Heart left ventricle (tissue), 16 donors: ENCODE data around the gene MEGF11. TPM values are rescaled to one million over a fixed set of nuclear protein-coding genes. Genes with fewer than 3 reads are reported as not detected.
"Not testable (repeated sequence)": the region's sequence is repeated elsewhere in the genome, so short reads cannot be mapped to it uniquely, and the experiment has no call there.

Source experiments
- ATAC-seq, 4 donors: fragments of 200-7000 bp; cut with Tn5 transposase; one replicate each; pipeline ENCODE4 v1.9.1; 2020 to 2022; ENCODE audit warnings: moderate library complexity in 4 of 4, mild to moderate bottlenecking in 3 of 4, moderate number of reproducible peaks in 1 of 4
- DNase-seq, 5 donors: peaks; one replicate each; pipeline ENCODE4 v3.0.0-alpha.2; 2020
- H3K27ac ChIP-seq, 12 donors: fragments of 200-600 bp; sonication (generic) in 4 of 12; one replicate each; pipeline versions ENCODE4 v1.5.0 to v1.8.0; 2016 to 2022; ENCODE audit warnings: mild to moderate bottlenecking in 2 of 12
- H3K27me3 ChIP-seq, 9 donors: fragments of 200-600 bp; sonication (generic) in 2 of 9; one replicate each; pipeline versions ENCODE4 v1.5.1 to v1.8.0; 2016 to 2022; ENCODE audit warnings: mild to moderate bottlenecking in 3 of 9
- H3K36me3 ChIP-seq, 9 donors: fragments of 200-600 bp; sonication (generic) in 2 of 9; one replicate each; pipeline versions ENCODE4 v1.5.0 to v1.8.0; 2018 to 2022; ENCODE audit warnings: mild to moderate bottlenecking in 2 of 9
- H3K4me1 ChIP-seq, 12 donors: fragments of 200-600 bp; sonication (generic) in 4 of 12; one replicate each; pipeline versions ENCODE4 v1.5.0 to v1.8.0; 2016 to 2022; ENCODE audit warnings: mild to moderate bottlenecking in 3 of 12
- H3K4me3 ChIP-seq, 12 donors: fragments of 200-600 bp; sonication (generic) in 4 of 12; one replicate each; pipeline versions ENCODE4 v1.5.0 to v1.8.0; 2017 to 2022; ENCODE audit warnings: mild to moderate bottlenecking in 9 of 12, moderate library complexity in 4 of 12
- H3K9me3 ChIP-seq, 12 donors: fragments of 200-600 bp; sonication (generic) in 4 of 12; one replicate each; pipeline versions ENCODE4 v1.5.0 to v1.8.0; 2016 to 2022; ENCODE audit warnings: mild to moderate bottlenecking in 1 of 12
- POLR2A ChIP-seq, 2 donors: fragments of 450-650 bp; IDR thresholded peaks; one replicate each; pipeline ENCODE4 v1.6.1; 2017; ENCODE audit warnings: antibody characterized with exemption in 2 of 2, mild to moderate bottlenecking in 2 of 2, moderate library complexity in 2 of 2
- WGBS, 4 donors: extraction: QIAGEN DNeasy Blood & Tissue Kit in 2 of 4; methylation state at CpG; one replicate each; pipeline versions ENCODE4 v1.1.5 to v1.1.7; 2013 to 2018; 5-methylcytosine and 5-hydroxymethylcytosine counted together
- intact Hi-C, 10 donors: fragments of 100-400 bp; cut with DNase I; formaldehyde crosslinking; loops; one replicate each; pipeline versions ENCODE4 v1.11.1 to v1.14.2; 2022
- polyA plus RNA-seq, 2 donors: library from polyadenylated mRNA; stranded (reverse); fragments of 200-250 nt; gene quantifications; one replicate each; pipeline ENCODE4 v1.2.3, GENCODE V29; 2013
- total RNA-seq, 9 donors: library from RNA; depleted of rRNA in 2 of 9; stranded (reverse); fragments of >200 nt in 2 of 9; fragmentation: NEBNext Ultra II Directional in 3 of 9; extraction: Animal tissue kit (Norgen Biotek cat#: 25700) in 3 of 9; gene quantifications; one replicate each; pipeline versions ENCODE4 v1.1.0 to v1.2.4, GENCODE V29; 2016 to 2023
- TF ChIP-seq, protein P1 (sequence below), 12 donors: fragments of 200-600 bp; sonication (generic) in 4 of 12; IDR thresholded peaks; one replicate each; pipeline versions ENCODE4 v1.5.0 to v1.8.0; 2018 to 2022; ENCODE audit warnings: antibody characterized with exemption in 12 of 12, mild to moderate bottlenecking in 5 of 12
- donor health status: ischemic (EF 13 %, LVEDD 7.1; RV severe dilation, severe dysfunction).
- donor health status: healthy with polysubstance abuse.
- donor health status: DM: no; HTN: yes; CAD: no.
- donor health status: DM: no; HTN: no; CAD: no.
- donor health status: ischemic (EF 25% LVEDD 6.9; RV normal size, moderate dysfunction).
- donor health status: ischemic (EF 25% LVEDD 5.7; RV mildly dilated, moderate dysfunction).
- donor health status: healthy.
- donor health status: DM: yes; HTN: yes; CAD: no.
- donor health status: ischemic (EF 35%, LVEDD 5.7; RV mildly dilated, moderate dysfunction).
- donor health status: nonischemic (EF 11% LVEDD 7.7; RV severe dilation, severe dysfunction).
- donor health status: DM: yes; HTN: yes; CAD: no.
- donor health status: PGD.
- donor health status: ischemic (EF 29% LVEDD 5.4; RV normal size, mild dysfunction).
- donor health status: nonischemic (EF 23%, LVEDD 6.1; RV moderate dilation, normal function).

Gene MEGF11
- total and polyA plus RNA-seq, 11 donors: 0.07 TPM; not detected in 10

DNA sequence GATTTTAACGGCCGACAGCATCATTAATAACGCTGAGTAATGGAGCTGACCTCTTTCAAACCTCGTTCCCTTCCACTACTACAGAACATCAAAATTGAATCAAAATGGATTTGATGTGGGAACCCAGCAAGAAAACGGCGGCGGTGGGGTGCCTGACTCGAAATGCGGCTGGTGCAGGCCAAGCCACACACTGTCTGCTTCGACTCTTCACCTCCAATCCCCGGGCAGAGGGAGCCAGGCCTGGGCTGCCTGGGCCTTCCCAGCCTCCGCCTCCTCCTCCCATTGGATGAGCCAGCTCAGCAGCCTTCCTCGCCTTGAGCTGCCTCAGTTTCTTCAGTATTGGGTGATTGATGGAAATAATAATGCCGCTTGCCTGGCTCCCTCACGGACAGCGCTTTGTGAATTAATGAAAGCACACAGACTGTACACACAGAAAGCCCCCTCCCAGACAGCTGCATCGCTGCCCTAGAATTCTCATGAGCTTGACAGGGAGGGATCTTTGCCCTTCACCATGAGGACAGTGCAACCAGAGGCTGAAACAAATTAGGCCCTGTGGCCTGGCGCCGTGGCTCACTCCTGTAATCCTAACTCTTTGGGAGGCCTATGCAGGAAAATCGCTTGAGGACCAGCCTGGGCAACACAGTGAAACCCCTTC lies 11.4 kb upstream of the MEGF11 start:
- ATAC-seq (no peak), DNase-seq (no peak)
- H3K4me1 ChIP-seq: no peaks in the 10 kb centered on the region
- no peaks in the 10 kb centered on the region for H3K36me3 ChIP-seq
- no peak overlapping the region for H3K27ac ChIP-seq
- H3K4me3 ChIP-seq: no peak overlapping the region
- intact Hi-C loops: no loop called here
- WGBS, 4 donors: 91 to 95% (median 92%) methylated on average over 20 of the region's 20 CpGs
- TF ChIP-seq, protein P1, sequence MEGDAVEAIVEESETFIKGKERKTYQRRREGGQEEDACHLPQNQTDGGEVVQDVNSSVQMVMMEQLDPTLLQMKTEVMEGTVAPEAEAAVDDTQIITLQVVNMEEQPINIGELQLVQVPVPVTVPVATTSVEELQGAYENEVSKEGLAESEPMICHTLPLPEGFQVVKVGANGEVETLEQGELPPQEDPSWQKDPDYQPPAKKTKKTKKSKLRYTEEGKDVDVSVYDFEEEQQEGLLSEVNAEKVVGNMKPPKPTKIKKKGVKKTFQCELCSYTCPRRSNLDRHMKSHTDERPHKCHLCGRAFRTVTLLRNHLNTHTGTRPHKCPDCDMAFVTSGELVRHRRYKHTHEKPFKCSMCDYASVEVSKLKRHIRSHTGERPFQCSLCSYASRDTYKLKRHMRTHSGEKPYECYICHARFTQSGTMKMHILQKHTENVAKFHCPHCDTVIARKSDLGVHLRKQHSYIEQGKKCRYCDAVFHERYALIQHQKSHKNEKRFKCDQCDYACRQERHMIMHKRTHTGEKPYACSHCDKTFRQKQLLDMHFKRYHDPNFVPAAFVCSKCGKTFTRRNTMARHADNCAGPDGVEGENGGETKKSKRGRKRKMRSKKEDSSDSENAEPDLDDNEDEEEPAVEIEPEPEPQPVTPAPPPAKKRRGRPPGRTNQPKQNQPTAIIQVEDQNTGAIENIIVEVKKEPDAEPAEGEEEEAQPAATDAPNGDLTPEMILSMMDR (IDR thresholded peaks at IDR 0.05): no peak
- TF ChIP-seq POLR2A (IDR thresholded peaks at IDR 0.05): no peak
- H3K9me3 ChIP-seq: no peaks in the 10 kb centered on the region
- peaks cover 0 to 23% (median 0%) of the 10 kb centered on the region in 9 donors for H3K27me3 ChIP-seq

DNA sequence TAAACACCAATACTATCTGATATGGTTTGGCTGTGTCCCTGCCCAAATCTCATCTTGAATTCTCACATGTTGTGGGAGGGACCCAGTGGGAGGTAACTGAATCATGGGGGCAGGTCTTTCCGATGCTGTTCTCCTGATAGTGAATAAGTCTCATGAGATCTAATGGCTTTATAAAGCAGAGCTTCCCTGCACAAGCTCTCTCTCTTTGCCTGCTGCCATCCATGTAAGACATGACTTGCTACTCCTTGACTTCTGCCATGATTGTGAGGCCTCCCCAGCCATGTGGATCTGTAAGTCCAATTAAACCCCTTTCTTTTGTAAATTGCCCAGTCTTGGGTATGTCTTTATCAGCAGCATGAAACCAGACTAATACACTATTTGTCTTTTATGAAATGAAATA lies 9.3 kb upstream of the MEGF11 start:
- WGBS, 4 donors: 80 to 96% (median 89%) methylated on average over 1 of the region's 1 CpG

DNA sequence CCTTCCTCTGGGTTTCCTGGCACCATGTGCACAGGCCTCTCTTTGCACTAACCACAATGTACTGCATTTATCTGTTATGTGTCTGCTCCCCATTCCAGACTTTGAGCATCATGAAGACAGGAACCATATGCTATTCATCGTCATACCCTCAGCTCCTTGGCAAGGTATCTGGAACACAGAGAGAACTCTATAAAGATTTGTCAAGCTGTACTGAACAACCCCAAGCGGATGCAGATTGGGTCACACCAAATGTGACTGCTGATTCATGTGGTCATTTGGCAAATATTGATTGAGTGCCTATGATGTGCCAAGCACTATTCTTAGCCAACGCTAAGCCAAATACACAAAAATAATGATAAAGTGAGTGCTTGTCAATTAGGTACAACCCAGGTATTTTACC lies 7.5 kb upstream of the MEGF11 start:
- no peaks in the 10 kb centered on the region for H3K9me3 ChIP-seq
- ATAC-seq: no peak
- H3K4me1 ChIP-seq: no peaks in the 10 kb centered on the region
- no peak overlapping the region for H3K4me3 ChIP-seq
- intact Hi-C loops: no loop called here
- no peak for DNase-seq
- H3K27ac ChIP-seq: no peak overlapping the region
- peaks cover 0 to 44% (median 9%) of the 10 kb centered on the region in 9 donors for H3K27me3 ChIP-seq
- no peak for TF ChIP-seq POLR2A (IDR thresholded peaks at IDR 0.05)
- TF ChIP-seq, protein P1 (IDR thresholded peaks at IDR 0.05): no peak
- no peaks in the 10 kb centered on the region for H3K36me3 ChIP-seq
- WGBS, 4 donors: 80 to 87% (median 84%) methylated on average over 3 of the region's 3 CpGs

More for the DNA sequence above, 9.3 kb upstream of the MEGF11 start:
- H3K27me3 ChIP-seq: peaks cover 0 to 27% (median 0%) of the 10 kb centered on the region in 9 donors
- DNase-seq, H3K27ac ChIP-seq, H3K4me3 ChIP-seq, H3K4me1 ChIP-seq, H3K9me3 ChIP-seq, H3K36me3 ChIP-seq, intact Hi-C loops, ATAC-seq: not testable (repeated sequence)

DNA sequence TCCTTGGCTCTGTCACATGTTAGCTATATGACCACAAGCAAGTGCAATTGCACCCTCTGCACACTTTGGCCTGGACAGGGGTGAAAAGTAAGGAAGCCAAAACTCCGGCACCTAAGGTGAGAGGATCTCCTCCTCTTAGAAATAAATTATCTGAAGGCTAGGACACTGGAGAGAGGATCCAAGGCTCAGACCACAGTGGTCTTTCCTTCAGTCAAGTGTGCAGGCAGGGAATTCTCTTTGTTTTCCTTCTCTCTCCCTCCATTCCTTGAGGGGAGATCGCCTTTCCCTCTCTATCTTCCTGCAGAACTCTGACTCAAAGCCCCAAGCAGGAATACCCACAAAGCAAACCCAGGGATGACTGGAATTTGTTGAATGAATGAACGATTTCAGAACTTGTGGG lies 3.1 kb upstream of the MEGF11 start:
- 72 to 82% (median 77%) methylated on average over 3 of the region's 3 CpGs for WGBS, 4 donors

More for the DNA sequence above, 3.1 kb upstream of the MEGF11 start:
- intact Hi-C loops: no loop called here
- Histone ChIP-seq H3K4me1 (peaks cover 0 to 28% (median 21%) of the 10 kb centered on the region in 12 donors), H3K9me3 (no peaks in the 10 kb centered on the region), H3K4me3 (no peak overlapping the region), H3K27me3 (peaks cover 23 to 78% (median 47%) of the 10 kb centered on the region in 9 donors), H3K27ac (no peak overlapping the region), H3K36me3 (no peaks in the 10 kb centered on the region)
- ATAC-seq (no peak), DNase-seq (no peak)
- no peak for TF ChIP-seq POLR2A (IDR thresholded peaks at IDR 0.05)
- TF ChIP-seq, protein P1 (IDR thresholded peaks at IDR 0.05): no peak
